K562 (cell line): ENCODE data around the gene CBLC. TPM values are rescaled to one million over a fixed set of nuclear protein-coding genes. Genes with fewer than 3 reads are reported as not detected.
A peak's percentile ranks its signal among the peaks of the same experiment; 100 is the strongest.

Experiments
- ATAC-seq: fragments of 200-7000 bp; cut with Tn5 transposase; 3 replicates; pipeline ENCODE4 v1.9.1; 2020; ENCODE audit warnings: moderate library complexity
- BruUV-seq: library from RNA; stranded (reverse); fragments of 400-500 nt; replicated peaks from 2 replicates; lab custom pipeline; 2021; lab: Mats Ljungman, UMichigan
- CTCF ChIA-PET: fragments of 300-600 bp; formaldehyde crosslinking; extraction: SDS; loops from one replicate; lab custom pipeline; 2021; ENCODE audit warnings: low intra/inter-chr PET ratio; lab: Yijun Ruan, JAX
- POLR2A ChIA-PET: fragments of 300-600, 350-650 bp; sonication (Branson Sonifier 250); formaldehyde crosslinking; extraction: SDS; loops from one replicate; lab custom pipeline; 2021; ENCODE audit warnings: antibody characterized with exemption, inconsistent platforms; lab: Yijun Ruan, JAX
- DNase-seq, 4 experiments: peaks; one replicate each; pipeline versions ENCODE4 v3.0.0 to v3.0.0-alpha.2; 2011 to 2018; ENCODE audit warnings: low spot score in 3 of 4, mixed read lengths in 3 of 4; ENCODE audit errors: extremely low read depth in 1 of 4
- FAIRE-seq: peaks from 2 replicates; lab custom pipeline; 2011; peaks lifted over from hg19 to GRCh38; lab: Jason Lieb, UNC
- H2AFZ ChIP-seq: 2 replicates; pipeline ENCODE4 v1.6.0; 2011; ENCODE audit warnings: low read depth, low read length, control low read depth, inconsistent platforms
- H3K27ac ChIP-seq: fragments of 200-600 bp; 3 replicates; pipeline ENCODE4 v1.8.0; 2011; ENCODE audit warnings: low read depth, mild to moderate bottlenecking, control low read depth, inconsistent platforms, low read length, moderate library complexity, mixed read lengths; ENCODE audit errors: extremely low read depth
- H3K27me3 ChIP-seq, 2 experiments: fragments of 300-600 bp in 1 of 2; 2 replicates in 1 of 2; 3 replicates in 1 of 2; pipeline versions ENCODE4 v1.6.0 to v1.8.0; 2011; ENCODE audit warnings: inconsistent platforms in 2 of 2, low read length in 2 of 2, mild to moderate bottlenecking in 1 of 2, mixed read lengths in 1 of 2, moderate library complexity in 1 of 2; ENCODE audit not compliant: control insufficient read depth in 2 of 2, insufficient read depth in 2 of 2
- H3K36me3 ChIP-seq: fragments of 300-600 bp; 3 replicates; pipeline ENCODE4 v1.8.0; 2011; ENCODE audit warnings: mild to moderate bottlenecking, low read length, inconsistent platforms; ENCODE audit not compliant: control insufficient read depth, insufficient read depth
- H3K4me1 ChIP-seq, 2 experiments: fragments of 200-600 bp in 1 of 2; replicated peaks in 1 of 2; 2 replicates in 1 of 2; 3 replicates in 1 of 2; pipeline versions ENCODE4 v1.5.1 to v1.8.0; 2011; ENCODE audit warnings: inconsistent platforms in 2 of 2, low read length in 2 of 2, mild to moderate bottlenecking in 1 of 2, mixed read lengths in 1 of 2, moderate library complexity in 1 of 2; ENCODE audit not compliant: control insufficient read depth in 2 of 2, insufficient read depth in 2 of 2
- H3K4me2 ChIP-seq: 2 replicates; pipeline ENCODE4 v1.6.1; 2011; ENCODE audit warnings: low read length, control low read depth, inconsistent platforms, mixed read lengths; ENCODE audit not compliant: insufficient read depth
- H3K4me3 ChIP-seq: fragments of 200-600 bp; sonication (generic), shearing (Covaris generic); 2 replicates; pipeline ENCODE4 v1.5.1; 2016; ENCODE audit warnings: control low read depth, inconsistent platforms
- H3K79me2 ChIP-seq: fragments of 200-600 bp; 3 replicates; pipeline ENCODE4 v1.8.0; 2011; ENCODE audit warnings: low read length, inconsistent platforms; ENCODE audit not compliant: control insufficient read depth, insufficient read depth
- H3K9ac ChIP-seq, 2 experiments: 2 replicates each; pipeline versions ENCODE4 v1.6.0 to v1.6.1; 2011; ENCODE audit warnings: low read depth in 2 of 2, low read length in 2 of 2, control low read depth in 1 of 2, inconsistent platforms in 1 of 2, mild to moderate bottlenecking in 1 of 2, mixed read lengths in 1 of 2; ENCODE audit not compliant: insufficient read depth in 1 of 2
- H3K9me1 ChIP-seq: one replicate; pipeline ENCODE4 v1.6.0; 2011; ENCODE audit warnings: inconsistent platforms, mild to moderate bottlenecking, low read length, moderate library complexity; ENCODE audit not compliant: control insufficient read depth, insufficient read depth
- H3K9me3 ChIP-seq: replicated peaks from 2 replicates; pipeline ENCODE4 v1.5.1; 2011; ENCODE audit warnings: low read depth, low read length, inconsistent platforms; ENCODE audit not compliant: control insufficient read depth, insufficient read depth
- H4K20me1 ChIP-seq: replicated peaks from 2 replicates; pipeline ENCODE4 v1.6.1; 2011; ENCODE audit warnings: low read length, inconsistent platforms, mixed read lengths; ENCODE audit not compliant: control insufficient read depth, insufficient read depth
- CREM ChIP-seq: IDR thresholded peaks from 2 replicates; pipeline ENCODE4 v1.6.1; 2014; ENCODE audit warnings: antibody characterized with exemption, low read depth
- ESRRA ChIP-seq: fragments of 450-650 bp; IDR thresholded peaks from 2 replicates; pipeline ENCODE4 v1.6.1; 2014; ENCODE audit warnings: low read depth, mild to moderate bottlenecking, moderate library complexity, borderline replicate concordance
- ETV5 ChIP-seq: sonication (generic); formaldehyde crosslinking; IDR thresholded peaks from 2 replicates; pipeline ENCODE4 v1.4.0; 2020; ENCODE audit warnings: low read depth, mild to moderate bottlenecking, missing genetic modification reagents
- KHSRP ChIP-seq: fragments of 450-650 bp; IDR thresholded peaks from 2 replicates; pipeline ENCODE4 v1.6.1; 2017
- MAZ ChIP-seq, 2 experiments: fragments of 450-650 bp in 1 of 2; sonication (generic) in 1 of 2; formaldehyde crosslinking; IDR thresholded peaks in 1 of 2; conservative IDR thresholded peaks in 1 of 2; 2 replicates each; pipeline versions ENCODE4 v1.4.0 to v1.5.0; 2020; ENCODE audit warnings: mild to moderate bottlenecking in 1 of 2, missing genetic modification reagents in 1 of 2
- PCBP2 ChIP-seq: fragments of 200-400 bp; formaldehyde crosslinking; IDR thresholded peaks from 2 replicates; pipeline ENCODE4 v1.6.1; 2018; ENCODE audit warnings: low read length, low read depth, mild to moderate bottlenecking, moderate library complexity; ENCODE audit not compliant: poor library complexity, severe bottlenecking
- PHF8 ChIP-seq: fragments of 200-600 bp; sonication (generic); IDR thresholded peaks from 2 replicates; pipeline ENCODE4 v1.6.1; 2012; ENCODE audit warnings: mixed run types, mild to moderate bottlenecking, inconsistent platforms, low read length, moderate library complexity, borderline replicate concordance
- RBM34 ChIP-seq: fragments of 200-400 bp; formaldehyde crosslinking; IDR thresholded peaks from 2 replicates; pipeline ENCODE4 v1.6.1; 2018; ENCODE audit warnings: low read length, borderline replicate concordance; ENCODE audit not compliant: insufficient read depth
- XRCC5 ChIP-seq: fragments of 200-400 bp; formaldehyde crosslinking; IDR thresholded peaks from 2 replicates; pipeline ENCODE4 v1.6.1; 2017; ENCODE audit warnings: low read depth, mild to moderate bottlenecking, low read length
- ZNF274 ChIP-seq: IDR thresholded peaks from 2 replicates; pipeline ENCODE4 v1.6.1; 2011; ENCODE audit warnings: low read depth, mild to moderate bottlenecking, low read length, moderate library complexity, borderline replicate concordance
- ZNF57 ChIP-seq: fragments of 450-650 bp; formaldehyde crosslinking; IDR thresholded peaks from 2 replicates; pipeline ENCODE4 v1.4.0; 2020; ENCODE audit warnings: mild to moderate bottlenecking, moderate library complexity
- WGBS: fragments of 100-300 bp; shearing (Covaris generic); methylation state at CpG from one replicate; pipeline ENCODE4 v1.1.6; 2016; ENCODE audit warnings: low coverage, mixed read lengths; ENCODE audit not compliant: insufficient coverage; ENCODE audit errors: missing lambda C conversion rate; 5-methylcytosine and 5-hydroxymethylcytosine counted together
- in situ Hi-C: fragments of 300-500 bp; cut with MboI; formaldehyde crosslinking; loops from 4 replicates; pipeline ENCODE4 v1.15.0; 2018; ENCODE audit warnings: inconsistent platforms, mixed read lengths
- intact Hi-C: fragments of 100-400 bp; cut with micrococcal nuclease; formaldehyde crosslinking; loops from 2 replicates; pipeline ENCODE4 v1.14.2; 2022
- polyA plus RNA-seq, 8 experiments: library from polyadenylated mRNA; depleted of rRNA in 4 of 8; stranded (reverse) in 5 of 8; unstranded in 3 of 8; fragments of >200 nt; fragmentation: Nextera tagmentation in 2 of 8; fragmentation: Illumina TruSeq in 1 of 8; extraction: Ambion mirVana in 2 of 8; extraction: Trizol in 1 of 8; gene quantifications; 2 replicates each; pipeline versions ENCODE4 v1.2.1 to v1.2.3, GENCODE V29; 2011 to 2014; ENCODE audit warnings: inconsistent platforms in 1 of 8, missing spikeins in 1 of 8
- total RNA-seq, 7 experiments: library from RNA; depleted of rRNA in 6 of 7; stranded (reverse); fragments of >200 nt in 6 of 7; fragmentation: Illumina TruSeq in 2 of 7; extraction: Trizol in 2 of 7; gene quantifications; 2 replicates each; pipeline versions ENCODE4 v1.2.1 to v1.2.3, GENCODE V29; 2011 to 2021; ENCODE audit warnings: low replicate concordance in 1 of 7
- TF ChIP-seq, protein P1 (sequence below): sonication (generic); formaldehyde crosslinking; IDR thresholded peaks from 2 replicates; pipeline ENCODE4 v1.9.0; 2022; ENCODE audit warnings: mild to moderate bottlenecking, missing genetic modification reagents
- TF ChIP-seq, protein P2 (sequence below): sonication (generic); formaldehyde crosslinking; IDR thresholded peaks from 2 replicates; pipeline ENCODE4 v1.8.0; 2022; ENCODE audit warnings: mild to moderate bottlenecking, missing genetic modification reagents

CBLC gene
- total and polyA plus RNA-seq, 9 of the 15 experiments (the other 6 are each of a cell fraction or from before 2014, with no cell fraction given), result 0.09 TPM; not detected in 8

DNA sequence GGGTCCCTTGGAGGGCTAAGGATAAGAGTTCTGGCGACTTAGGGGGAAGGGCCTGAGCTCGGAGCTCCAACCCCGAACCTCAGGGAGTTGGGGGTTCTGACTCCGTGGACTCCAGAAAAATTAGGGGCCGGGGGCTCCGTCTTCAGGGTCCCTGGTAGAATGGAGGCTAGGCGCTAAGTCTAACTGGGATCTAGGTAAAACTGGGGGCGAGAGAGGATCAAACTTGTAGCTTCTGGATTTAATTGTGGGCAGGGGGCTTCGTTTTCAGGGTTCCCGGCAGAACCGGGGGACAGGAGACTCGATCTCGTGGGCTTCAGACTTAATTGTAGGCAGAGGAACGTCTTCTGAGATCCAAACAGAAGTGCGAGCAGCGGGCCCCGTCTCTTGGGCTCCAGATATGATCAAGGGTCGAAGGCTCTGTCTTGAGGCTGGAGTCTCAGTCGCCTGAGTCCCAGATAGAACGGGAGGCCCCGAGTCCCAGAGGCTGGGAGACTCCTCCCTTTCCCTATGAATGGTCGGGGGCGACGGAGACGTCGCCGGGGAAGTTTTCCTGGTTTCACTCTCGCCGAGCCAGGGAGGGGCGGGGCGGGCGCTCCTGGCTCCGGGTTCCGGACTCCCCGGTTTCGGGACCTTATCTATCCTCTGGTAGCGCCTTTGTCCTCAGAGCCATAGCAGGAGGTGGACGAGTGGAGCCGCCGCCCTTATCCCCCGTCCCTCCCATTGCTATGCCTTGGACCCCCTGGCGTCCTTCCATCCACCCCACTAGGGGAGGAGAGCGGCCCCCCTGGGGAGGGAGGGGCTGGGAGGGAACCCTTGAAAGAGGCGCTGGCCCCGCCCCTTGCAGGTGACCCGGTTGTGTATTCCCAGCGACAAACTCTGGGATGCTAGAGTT, 69.7 kb downstream of the CBLC start:
- intact Hi-C loops, result loop anchor here (5.0 kb wide), 1 partner anchor 275 kb away; no protein-coding TSS in a partner anchor
- in situ Hi-C loops, result no loop called here
- TF ChIP-seq MAZ (CRISPR knock-in tag; conservative IDR thresholded peaks at IDR 0.05 in 1 of 2, IDR thresholded peaks at IDR 0.05 in 1 of 2) (peak; percentile 77 to 82), CREM (peak; percentile 11; the same call in 1 of the 2 replicates), ZNF274 (no peak), ETV5 (CRISPR knock-in tag) (0 out of 2 replicates have a peak, but pooled peaks have one; percentile 25), PHF8 (peak; percentile 21; the same call in 1 of the 2 replicates), PCBP2 (no peak), ESRRA (no peak), XRCC5 (no peak), ZNF57 (CRISPR knock-in tag) (no peak), KHSRP (no peak), RBM34 (no peak)
- TF ChIP-seq, protein P1, sequence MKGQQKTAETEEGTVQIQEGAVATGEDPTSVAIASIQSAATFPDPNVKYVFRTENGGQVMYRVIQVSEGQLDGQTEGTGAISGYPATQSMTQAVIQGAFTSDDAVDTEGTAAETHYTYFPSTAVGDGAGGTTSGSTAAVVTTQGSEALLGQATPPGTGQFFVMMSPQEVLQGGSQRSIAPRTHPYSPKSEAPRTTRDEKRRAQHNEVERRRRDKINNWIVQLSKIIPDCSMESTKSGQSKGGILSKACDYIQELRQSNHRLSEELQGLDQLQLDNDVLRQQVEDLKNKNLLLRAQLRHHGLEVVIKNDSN, result no peak
- TF ChIP-seq, protein P2, sequence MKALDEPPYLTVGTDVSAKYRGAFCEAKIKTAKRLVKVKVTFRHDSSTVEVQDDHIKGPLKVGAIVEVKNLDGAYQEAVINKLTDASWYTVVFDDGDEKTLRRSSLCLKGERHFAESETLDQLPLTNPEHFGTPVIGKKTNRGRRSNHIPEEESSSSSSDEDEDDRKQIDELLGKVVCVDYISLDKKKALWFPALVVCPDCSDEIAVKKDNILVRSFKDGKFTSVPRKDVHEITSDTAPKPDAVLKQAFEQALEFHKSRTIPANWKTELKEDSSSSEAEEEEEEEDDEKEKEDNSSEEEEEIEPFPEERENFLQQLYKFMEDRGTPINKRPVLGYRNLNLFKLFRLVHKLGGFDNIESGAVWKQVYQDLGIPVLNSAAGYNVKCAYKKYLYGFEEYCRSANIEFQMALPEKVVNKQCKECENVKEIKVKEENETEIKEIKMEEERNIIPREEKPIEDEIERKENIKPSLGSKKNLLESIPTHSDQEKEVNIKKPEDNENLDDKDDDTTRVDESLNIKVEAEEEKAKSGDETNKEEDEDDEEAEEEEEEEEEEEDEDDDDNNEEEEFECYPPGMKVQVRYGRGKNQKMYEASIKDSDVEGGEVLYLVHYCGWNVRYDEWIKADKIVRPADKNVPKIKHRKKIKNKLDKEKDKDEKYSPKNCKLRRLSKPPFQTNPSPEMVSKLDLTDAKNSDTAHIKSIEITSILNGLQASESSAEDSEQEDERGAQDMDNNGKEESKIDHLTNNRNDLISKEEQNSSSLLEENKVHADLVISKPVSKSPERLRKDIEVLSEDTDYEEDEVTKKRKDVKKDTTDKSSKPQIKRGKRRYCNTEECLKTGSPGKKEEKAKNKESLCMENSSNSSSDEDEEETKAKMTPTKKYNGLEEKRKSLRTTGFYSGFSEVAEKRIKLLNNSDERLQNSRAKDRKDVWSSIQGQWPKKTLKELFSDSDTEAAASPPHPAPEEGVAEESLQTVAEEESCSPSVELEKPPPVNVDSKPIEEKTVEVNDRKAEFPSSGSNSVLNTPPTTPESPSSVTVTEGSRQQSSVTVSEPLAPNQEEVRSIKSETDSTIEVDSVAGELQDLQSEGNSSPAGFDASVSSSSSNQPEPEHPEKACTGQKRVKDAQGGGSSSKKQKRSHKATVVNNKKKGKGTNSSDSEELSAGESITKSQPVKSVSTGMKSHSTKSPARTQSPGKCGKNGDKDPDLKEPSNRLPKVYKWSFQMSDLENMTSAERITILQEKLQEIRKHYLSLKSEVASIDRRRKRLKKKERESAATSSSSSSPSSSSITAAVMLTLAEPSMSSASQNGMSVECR, result peak; percentile 15; the same call in 1 of the 2 replicates

More for the DNA sequence above, 69.7 kb downstream of the CBLC start:
- ATAC-seq (peak; percentile 5), FAIRE-seq (peak; percentile 42), DNase-seq (peak; percentile 50 to 75 (median 62))
- H3K4me3 ChIP-seq, result peak overlapping the region; percentile 92
- ChIA-PET CTCF (no interaction called here), POLR2A (interaction anchor here (1.0 to 1.6 kb wide), 4 partner anchors 9 to 44 kb away, joined by 4 to 5 read pairs (median 4); partner anchors contain the start of gene TOMM40)
- under 1% methylated on average over 26 of the region's 47 CpGs for WGBS
- H3K27ac ChIP-seq, result peak overlapping the region; percentile 97
- no peaks in the 10 kb centered on the region for H3K27me3 ChIP-seq
- H3K79me2 ChIP-seq, result peaks cover 63% of the 10 kb centered on the region
- TSS peak; percentile 50 for BruUV-seq
- peaks cover 41 to 77% of the 10 kb centered on the region in 2 experiments for H3K4me1 ChIP-seq
- peaks cover 28% of the 10 kb centered on the region for H4K20me1 ChIP-seq
- peaks cover 5% of the 10 kb centered on the region; the same call in 1 of the 3 replicates for H3K36me3 ChIP-seq
- peak overlapping the region; percentile 93 for H3K4me2 ChIP-seq
- peak overlapping the region; percentile 93 to 97 for H3K9ac ChIP-seq
- H2AFZ ChIP-seq, result peak overlapping the region; percentile 73
- peaks cover 12% of the 10 kb centered on the region for H3K9me1 ChIP-seq
- no peaks in the 10 kb centered on the region for H3K9me3 ChIP-seq
